ENCODE measurements around the gene HES5.

The HES5 gene

DNA sequence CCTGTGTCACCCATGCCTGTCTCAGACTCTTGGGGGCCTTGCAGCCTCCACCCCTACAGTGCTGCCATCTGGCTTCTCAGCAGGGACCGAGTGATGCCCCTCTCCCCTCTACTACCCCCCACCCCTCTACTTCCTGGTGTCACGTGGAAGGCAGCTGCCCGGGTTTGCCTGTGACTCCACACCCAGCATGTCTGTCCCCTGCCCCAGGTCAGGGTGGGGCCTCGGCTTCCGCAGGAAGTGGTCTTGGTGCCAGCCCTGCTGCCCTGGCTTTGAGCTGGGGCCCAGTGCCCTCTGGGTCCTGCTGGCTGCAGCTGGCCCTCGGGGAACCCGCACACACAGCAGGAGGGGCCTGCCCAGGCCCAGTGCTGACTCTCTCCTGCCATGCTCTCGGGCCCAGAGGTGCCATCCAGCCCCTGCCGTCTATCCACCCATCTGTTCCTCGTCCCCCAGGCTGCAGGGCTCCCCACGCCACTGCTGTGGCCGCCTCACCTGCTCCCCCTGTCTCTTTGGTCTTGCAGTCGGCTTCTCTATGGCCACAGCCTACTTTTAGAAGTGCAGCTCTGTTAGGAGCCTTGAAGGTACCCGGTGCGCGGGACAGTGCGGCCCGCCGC lies 30.0 kb downstream of the HES5 start:
- DNase-seq (no peak), ATAC-seq (peak; percentile 9)

DNA sequence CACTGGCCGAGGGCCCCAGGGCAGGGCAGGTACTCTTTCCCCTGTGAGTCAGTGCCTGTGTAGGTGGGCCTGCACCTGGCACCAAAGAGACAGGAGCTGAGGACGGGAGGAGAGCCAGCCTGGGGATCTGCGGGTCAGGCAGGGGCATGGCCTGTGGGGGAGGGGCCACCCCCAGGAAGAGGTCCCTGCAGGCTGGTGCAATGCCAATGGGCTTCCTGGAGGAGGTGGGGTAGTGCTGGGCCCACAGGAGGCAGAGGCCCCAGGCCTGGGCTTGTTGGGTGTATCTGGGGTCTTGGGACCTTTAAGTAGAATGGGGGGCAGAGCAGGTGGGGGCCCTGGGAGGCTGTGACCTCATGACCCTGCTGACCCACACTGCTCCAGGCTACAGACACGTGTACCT lies 30.8 kb downstream of the HES5 start:
- DNase-seq: no peak
- ATAC-seq: no peak

DNA sequence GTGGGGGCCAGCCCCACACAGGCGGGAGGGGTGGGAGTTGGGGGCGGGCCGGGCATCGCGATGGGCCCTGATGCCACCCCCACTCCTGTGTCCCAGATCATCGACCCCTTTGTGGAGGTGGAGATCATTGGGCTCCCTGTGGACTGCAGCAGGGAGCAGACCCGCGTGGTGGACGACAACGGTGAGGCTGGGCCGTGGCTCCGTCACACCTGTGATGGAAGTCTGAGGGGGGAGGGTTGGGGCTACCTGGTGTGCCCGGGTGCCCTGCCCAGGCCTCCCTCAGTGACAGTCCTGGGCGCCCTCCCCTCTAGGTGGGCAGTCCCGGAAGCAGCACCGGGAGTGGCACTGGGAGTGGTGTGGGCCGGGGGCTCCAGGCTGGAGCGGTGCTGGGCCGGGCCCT lies 31.4 kb downstream of the HES5 start:
- DNase-seq: no peak
- no peak for ATAC-seq

DNA sequence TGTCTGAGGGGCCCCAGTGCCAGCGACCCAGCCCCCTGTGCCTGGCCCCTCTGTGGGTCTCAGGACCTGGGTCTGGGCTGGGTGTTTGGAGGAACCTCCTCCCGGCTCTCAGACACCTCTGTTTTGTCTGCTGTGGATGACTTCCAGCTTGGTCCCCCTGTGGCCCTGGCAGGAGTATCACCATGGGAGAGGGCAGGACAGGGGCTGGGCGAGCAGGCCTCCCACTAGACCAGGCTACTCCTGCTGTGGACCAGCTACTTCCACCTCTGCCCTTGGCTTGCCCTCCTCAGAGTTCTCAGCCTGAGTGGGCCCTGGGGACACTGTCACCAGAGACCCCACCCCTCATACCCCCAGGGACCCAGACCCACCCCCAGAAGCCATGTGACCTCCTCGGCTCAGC lies 32.2 kb downstream of the HES5 start:
- no peak for DNase-seq
- no peak for ATAC-seq

DNA sequence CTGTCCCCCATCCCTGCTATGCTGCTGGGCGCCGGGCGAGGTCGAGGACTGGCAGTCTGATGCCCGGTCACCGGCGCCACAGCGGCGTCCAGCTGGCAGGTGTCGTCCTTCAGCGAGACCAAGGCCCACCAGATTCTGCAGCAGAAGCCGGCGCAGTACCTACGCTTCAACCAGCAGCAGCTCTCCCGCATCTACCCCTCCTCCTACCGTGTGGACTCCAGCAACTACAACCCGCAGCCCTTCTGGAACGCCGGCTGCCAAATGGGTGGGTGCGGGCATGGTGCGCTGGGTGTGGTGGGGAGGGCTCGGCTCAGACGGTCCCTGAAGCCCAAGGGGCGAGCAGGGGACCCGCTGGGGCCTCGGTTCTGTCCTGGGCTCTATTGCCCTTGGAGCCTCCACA lies 33.3 kb downstream of the HES5 start:
- DNase-seq (no peak), ATAC-seq (no peak)

DNA sequence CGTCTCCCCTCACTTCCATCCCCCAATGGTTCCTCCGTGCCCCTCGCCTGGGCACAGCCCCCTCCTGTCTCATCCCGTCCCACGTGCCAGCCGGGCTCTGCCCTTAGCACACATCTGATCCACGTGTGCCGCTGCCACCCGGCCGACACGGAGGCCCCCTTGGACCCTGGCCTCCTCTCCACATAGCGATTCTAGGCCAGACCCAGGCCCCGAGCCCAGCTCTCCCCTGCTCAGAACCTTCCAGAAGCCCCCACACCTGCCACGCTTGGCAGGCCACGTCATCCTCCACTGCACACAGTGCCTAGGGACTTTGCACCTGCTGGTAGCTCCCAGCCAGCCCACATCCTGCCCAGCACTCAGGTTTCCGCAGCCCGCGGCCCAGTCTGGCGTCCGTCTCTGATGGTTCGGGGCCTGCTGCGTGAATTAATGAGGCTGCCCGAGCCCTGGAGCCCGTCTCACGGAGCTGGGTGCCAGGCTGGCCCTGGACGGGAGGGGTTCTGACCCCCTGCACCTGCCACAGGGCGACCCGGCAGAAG lies 33.9 kb downstream of the HES5 start:
- no peak for DNase-seq
- no peak for ATAC-seq

DNA sequence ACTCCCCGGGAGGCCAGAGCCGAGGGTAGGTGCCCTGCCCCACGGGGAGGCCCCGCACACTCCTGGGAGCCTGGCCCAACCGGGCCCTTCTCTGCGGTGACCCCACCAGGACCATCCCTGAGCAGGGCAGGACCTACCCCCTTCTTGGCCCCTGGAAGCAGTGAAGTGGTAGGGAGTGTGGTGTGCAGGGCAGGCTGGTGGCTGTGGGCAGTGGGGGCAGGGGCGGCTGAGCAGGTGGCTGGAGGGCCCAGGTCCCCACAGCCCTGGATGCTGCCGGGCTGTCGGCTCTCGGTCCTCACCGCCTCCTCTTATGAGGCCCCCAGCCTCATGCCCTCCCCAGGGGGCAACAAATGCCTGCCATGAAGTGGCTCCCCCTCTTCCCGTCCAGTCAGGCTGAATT lies 34.5 kb downstream of the HES5 start:
- no peak for ATAC-seq
- DNase-seq: no peak

DNA sequence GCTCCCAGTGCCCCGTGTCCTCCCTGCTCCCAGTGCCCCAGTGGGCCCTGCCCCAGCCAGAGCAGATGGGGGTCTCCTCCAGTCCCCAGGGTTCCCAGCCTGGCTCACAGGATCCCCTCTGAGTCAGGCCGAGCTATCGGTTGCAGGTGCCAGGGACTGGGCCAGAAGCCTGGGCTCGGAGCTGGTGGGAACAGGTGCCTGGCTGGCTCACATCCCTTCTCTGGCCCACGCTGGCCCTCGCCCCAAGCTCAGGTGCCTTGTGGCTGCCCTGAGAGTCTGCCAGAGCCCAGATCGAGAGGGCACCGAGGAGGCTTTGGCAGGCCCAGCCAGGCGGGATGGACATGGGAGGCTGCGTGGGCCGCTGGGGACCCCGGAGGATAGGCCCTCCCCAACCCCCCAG lies 35.0 kb downstream of the HES5 start:
- no peak for ATAC-seq
- no peak for DNase-seq

DNA sequence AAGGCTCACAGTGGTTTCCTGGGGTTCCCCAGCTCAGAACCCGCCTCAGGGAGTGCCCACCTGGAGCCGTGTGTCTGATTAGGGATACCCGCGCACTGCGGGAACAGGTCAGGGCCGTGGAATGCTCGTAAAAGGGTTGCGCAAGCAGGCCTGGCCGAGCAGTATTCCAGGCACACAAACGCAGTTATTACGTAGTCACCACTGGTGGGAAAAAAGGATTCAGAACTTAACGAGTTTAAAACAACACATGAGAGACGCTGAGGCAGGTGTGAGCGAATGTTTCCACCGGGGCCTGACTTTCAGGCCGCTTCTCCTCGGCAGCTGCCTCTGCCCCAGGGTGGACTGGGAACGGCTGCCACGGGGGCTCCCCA lies 35.8 kb downstream of the HES5 start:
- DNase-seq (no peak), ATAC-seq (no peak)

DNA sequence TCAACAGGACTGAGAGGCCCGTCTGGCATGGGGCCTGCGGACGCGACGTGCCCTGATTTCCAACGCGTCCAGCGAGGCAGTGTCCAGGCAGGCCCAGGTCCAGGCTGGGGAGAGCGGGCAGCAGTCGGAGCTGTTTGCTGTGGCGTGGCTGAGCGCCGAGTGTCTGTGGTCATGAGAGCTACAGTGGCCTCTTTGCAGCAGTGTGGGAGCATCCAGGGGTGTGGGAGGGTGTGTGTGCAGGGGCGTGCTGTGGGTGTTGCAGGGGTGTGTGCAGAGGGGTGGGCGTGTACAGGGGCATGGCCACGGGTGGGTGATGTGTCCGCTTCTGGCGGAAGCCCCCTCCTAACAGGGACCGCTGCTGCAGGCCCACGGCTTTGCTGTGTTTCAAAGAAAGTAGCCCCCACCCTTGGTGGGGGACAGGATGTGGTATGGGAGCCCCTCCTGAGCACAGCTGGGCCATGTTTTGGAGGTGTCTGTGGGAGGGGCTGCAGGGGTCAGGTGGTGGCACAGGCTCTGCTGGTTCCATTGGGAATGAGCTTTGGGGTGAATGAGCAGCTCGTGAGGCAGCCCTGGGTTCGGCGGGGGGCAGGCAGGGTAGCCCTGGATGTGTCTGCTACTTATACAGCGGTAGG lies 36.3 kb downstream of the HES5 start:
- ATAC-seq: no peak

DNA sequence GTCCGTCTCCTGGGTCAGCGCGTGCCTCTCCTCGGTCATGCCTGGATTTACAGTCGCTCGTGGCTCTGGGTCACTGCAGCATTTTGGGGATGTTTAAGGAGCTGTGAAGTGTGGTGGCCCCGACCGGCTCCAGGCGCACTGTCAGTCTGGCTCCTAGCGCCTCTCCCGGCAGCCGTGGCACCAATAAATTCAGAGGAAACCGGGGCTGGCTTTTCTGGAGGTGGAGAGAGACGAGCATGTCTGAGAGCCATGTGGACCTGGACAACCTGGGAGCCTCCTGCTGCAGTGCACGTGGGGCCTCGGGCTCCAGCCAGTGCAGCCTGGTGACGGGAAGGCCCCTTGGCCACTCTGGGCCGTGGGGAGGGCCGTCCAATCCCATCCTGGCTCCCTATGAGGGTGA lies 36.8 kb downstream of the HES5 start:
- no peak for ATAC-seq

More for the DNA sequence above, 36.3 kb downstream of the HES5 start:
- DNase-seq: no peak

DNA sequence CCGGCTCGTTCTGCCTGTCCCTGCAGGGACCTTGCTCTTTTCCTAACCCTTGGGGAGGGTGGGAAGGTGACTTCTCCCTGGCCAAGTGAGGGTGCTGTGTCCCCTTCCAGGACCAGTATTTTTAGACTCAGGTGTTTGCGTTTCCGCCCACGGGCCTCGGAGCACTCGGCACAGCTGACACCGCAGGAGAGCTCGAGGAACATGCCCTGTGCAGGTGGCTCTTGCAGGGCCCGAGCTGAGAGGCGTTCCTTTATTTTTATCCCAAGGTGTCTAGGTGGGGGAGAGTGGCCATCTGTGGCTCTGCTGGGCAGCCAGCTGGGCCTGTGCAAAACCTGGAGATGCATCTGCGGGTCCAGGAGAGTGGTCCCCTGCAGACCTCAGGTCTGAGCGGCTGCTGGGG lies 38.0 kb downstream of the HES5 start:
- ATAC-seq (no peak), DNase-seq (no peak)

More for the DNA sequence above, 36.8 kb downstream of the HES5 start:
- no peak for DNase-seq

DNA sequence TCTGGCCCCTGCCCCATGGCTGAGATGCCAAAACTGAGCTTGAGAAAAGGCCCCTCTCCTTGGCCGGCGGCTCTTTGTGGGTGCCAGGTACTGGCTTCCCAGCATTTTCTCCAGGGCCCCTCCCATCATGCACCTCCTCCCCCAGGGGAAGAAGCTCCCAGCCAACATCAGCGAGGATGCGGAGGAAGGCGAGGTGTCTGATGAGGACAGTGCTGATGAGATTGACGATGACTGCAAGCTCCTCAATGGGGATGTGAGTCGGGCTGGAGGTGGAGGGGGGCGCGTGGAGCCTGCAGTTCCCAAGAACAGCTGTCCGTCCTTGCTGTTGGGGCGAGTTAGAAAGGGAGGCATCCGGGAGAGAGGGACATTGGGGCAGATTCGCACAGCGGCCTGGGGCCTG lies 40.4 kb downstream of the HES5 start:
- no peak for ATAC-seq
- no peak for DNase-seq

DNA sequence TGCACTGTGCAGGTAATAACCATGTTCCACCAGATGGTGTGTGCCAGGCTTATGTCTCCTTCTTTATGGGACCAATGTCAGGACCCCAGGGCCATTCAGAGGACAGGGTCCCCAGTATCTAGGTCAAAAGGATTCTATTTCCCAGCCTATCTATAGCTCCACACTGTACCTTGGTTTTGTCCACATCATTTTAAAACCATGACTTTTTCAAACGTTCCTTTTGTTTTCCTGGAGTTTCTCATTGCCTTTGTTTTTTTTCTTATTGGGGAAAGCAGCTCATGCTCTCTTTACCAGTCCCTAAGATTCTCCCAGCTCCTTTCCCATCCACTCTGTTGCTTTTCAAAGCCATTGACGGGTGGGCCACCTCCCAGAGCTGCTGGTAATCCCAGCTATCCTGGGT lies 41.4 kb downstream of the HES5 start:
- DNase-seq: no peak
- ATAC-seq: no peak

DNA sequence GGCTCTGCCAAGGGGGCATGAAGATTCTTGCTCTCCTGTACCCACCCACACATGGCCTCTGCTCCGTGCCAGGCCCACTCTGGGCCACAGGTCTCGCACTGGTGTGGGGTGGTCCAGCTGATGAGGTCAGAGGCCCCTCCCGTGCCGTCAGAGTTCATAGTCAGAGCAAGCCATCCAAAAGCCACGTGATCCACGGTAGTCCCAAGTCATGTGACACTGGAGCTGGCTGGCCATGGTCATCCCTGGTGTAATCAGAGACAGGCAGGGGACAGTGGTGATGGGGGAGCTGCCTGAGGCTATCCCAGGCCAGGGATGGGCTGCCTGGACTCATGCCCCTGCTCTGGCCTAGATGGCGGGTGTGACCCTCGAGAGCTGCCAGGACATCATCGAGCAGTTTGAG lies 43.5 kb downstream of the HES5 start:
- no peak for DNase-seq
- no peak for ATAC-seq

DNA sequence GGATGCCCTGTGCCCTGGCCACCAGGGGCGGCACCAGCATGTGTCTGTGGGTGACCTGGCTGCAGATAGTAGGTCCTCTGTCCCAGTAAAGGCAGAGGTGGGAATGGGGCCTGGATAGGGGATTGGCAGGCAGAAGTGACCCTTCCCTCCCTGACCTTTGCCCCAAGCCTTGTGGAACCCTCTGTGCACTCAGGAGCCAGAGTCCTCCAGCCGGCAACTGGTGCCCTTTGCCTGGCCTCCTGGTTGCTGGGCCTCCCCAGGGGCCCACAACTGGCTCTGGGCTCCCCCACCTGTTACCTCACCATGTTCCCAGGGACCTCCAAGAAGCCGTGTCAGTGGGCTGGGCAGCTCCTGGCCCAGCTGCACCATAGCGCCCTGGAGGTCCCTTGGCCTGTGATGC lies 44.0 kb downstream of the HES5 start:
- ATAC-seq (no peak), DNase-seq (no peak)

DNA sequence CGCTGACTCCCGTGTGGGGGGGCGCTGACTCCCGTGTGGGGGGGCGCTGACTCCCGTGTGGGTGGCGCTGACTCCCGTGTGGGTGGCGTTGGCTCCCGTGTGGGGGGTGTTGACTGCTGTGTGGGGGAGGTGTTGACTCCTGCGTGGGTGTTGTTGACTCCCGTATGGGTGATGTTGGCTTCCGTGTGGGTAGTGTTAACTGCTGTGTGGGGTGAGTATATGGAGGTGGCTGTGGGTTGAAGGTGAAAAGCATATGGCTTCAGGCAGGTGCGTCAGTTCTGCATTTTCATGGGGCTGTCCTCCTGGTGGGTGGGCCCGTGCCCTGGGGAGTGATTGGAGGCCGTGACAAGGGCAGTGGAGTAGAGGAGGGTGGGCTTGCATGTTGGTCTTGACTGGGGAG lies 46.1 kb downstream of the HES5 start:
- ATAC-seq (no peak), DNase-seq (no peak)

DNA sequence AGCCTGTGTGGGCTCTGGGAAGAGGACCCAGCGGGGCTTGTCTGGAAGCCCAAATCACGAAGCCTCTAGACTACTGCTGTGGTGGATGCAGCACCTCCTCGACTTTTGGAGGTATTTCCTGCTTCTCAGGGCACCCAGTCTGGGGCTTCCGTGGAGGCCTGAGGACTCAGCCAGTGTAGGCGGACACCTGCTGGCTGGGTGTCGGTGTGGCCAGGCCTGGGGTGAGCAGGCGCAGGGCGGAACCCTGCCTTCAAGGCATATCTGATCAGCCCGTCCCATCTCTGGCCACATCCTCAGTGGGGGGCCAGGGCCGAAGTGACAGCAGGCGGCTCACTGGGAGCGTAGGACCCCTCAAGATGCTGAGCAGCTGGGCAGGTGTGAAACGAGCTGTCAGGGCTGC lies 47.0 kb downstream of the HES5 start:
- no peak for DNase-seq
- no peak for ATAC-seq

DNA sequence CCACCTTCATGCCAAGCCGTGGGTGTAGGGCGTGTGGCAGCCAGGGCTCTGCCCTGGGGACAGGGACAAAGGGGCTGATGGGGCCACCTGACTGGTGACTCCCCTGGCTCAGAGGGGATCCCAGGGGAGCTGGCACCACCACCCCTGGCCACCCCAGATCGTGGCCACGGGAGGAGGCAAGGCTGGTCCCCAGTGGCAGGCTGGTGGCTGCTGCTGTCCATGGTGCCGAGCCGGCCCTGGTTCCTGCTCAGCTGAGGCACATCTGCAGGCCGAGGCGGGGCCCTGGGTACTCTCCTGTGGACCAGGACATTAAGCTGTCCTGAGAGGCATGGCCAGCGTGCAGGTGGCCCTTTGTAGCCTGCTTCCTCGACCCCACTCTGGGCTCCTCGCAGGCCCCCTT lies 47.5 kb downstream of the HES5 start:
- no peak for DNase-seq
- no peak for ATAC-seq

DNA sequence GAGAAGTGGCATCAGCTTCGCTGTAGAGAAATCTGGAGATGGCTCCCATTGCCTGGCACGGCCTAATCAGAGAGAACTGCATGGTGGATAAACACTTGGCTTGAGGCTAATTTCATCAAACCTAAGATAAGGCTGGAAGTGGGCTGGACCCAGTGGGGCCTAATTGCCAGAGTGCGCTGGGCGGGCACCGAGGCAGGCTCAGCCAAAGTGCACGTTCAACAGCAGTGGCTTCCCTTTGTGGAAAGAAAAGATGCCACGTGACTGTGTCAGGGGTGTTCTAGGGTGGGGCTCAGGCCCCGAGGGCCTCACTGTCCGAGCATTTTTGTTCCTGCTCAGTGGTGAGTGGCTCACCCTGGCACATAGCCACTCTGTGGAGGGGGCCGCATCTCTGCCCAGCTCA lies 48.2 kb downstream of the HES5 start:
- no peak for ATAC-seq
- DNase-seq: no peak

DNA sequence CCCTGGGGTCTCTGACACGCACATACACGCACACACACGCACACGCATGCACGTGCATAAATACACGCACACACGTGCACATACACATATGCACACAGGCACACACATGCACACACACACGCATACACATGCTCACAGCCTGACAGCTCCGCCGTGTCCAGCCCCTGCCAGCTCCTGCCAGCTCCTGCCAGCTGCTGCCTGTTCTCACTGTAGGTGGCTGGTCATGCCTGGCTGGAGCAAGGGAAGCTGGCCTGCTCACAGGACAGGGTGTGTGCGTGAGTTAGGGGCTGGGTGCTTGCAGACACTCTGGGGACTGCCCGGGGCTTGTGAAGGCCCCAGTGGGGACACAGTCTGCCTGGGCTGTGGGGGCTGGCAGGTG lies 49.1 kb downstream of the HES5 start:
- ATAC-seq: no peak
- no peak for DNase-seq

DNA sequence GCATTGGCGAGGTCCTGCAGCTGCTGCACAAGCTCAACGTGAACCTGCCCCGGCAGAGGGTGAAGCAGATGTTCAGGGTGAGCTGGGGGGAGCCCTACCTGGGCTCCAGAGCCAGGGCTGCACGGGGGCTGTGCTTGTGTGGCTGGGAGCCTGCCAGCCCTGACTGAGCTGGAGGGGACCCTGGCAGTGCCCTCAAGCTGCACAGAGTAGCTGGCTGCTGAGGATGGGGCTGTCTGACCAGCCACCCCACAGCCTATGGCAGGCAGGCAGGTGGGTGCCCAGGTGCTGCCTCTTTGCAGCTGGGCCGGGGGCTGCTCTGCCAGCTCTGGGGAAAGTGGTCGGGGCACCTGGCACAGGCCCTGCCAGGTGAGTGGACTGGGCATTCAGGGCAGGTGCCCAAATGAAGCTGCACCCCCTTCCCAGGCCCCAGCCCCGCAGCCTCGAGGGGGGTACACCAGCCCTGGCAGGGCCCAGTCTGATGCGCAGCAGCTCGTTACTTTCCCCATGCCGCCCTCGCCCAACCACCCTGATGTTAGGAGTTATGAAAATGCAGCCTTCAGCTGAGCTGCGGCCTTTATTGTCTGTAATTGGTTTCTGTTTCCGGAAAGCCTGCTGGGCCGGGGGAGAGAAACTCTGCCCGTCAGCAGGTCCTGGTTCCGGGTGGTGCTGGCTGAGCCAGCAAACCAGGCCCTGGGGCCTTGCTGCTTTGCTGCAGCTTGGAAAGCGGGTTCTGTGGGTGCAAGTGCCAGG lies 49.7 kb downstream of the HES5 start:
- DNase-seq: no peak
- ATAC-seq: no peak

DNA sequence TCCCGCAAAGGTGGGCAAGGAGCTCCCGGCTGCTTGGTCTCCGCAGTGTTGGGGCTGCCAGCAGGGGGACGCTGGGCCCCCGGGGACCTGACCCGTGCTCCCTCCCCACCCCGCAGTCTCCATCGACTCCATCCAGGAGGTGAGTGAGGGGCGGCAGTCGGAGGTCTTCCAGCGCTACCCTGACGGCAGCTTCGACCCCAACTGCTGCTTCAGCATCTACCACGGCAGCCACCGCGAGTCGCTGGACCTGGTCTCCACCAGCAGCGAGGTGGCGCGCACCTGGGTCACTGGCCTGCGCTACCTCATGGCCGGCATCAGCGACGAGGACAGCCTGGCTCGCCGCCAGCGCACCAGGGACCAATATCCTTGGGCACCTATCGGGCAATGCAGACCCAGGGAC lies 50.4 kb downstream of the HES5 start:
- ATAC-seq (no peak), DNase-seq (no peak)

DNA sequence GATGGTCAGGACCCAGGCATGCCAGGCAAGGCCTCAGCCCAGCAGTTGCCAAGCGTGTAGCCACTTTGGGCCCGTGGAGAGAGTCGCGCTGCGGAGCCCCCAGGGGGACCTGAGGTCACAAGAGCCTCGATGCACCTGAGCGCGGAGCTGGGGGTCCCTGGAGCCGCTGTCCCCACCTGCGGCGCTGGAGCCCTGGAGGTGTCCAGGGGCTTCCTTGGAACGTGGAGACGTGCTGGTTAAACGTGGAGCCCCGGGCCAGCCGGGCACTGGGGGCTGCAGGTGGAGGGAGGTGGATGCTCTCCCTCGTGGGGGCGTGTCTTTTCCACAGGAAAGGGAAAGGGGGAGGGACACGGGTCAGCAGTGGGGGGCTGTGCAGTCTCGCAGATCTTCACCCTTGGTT lies 50.9 kb downstream of the HES5 start:
- DNase-seq (no peak), ATAC-seq (no peak)

Measured in stimulated activated naive CD8-positive, alpha-beta T cell treated with anti-CD3 and anti-CD28 coated beads, Interleukin-15, Interleukin-2, amounts not matched to agents 100 U/mL and 50 U/mL, for 24 hours (primary cell).